HG02973 (cell line): Measurements from ENCODE around the gene EIF3A.
"Not testable (repeated sequence)": the region's sequence is repeated elsewhere in the genome, so short reads cannot be mapped to it uniquely, and the experiment has no call there.

Experiments used
- ATAC-seq: cut with Tn5 transposase; IDR thresholded peaks from one replicate; pipeline ENCODE4 v1.9.1; 2021; ENCODE audit warnings: moderate library complexity; ENCODE audit not compliant: unreplicated experiment

The EIF3A gene

DNA sequence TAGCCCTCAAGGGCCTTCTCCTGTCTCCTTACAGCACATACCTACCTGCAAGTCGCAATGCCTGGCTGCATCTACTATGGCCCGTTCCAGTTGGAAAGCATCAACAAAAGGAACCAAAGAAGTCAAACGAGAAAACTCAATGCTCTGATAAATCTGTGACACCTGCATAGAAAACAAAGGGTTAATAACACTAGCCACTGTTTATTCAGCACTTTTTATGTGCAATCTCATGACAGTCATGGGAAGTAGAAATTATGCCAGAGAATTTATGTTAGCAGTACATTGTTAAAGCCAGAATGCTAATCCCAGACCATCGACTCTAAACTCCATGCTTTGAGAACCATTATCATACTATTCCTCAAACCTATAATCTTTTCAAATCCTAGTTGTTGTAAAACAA lies 21.1 kb downstream of the EIF3A start:
- ATAC-seq = no peak

DNA sequence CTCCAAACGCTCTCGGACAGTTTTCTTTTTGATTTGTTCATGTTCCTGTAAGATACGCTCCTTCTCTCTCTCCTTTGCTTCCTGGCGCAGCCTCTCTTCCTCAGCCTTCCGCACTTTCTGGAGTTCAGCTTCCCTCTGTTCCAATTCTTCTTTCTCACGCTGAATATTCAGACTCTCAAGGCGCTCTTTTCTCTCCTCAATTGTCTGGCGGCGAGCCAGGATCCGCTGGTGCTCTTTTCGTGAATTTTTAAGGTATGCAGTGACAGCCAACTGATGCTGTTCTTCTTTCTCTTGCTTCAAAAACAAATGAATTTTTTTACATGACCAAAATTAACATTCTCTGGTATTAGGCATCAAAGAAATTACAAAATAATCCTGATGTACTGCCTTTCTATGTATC lies 22.6 kb downstream of the EIF3A start:
- ATAC-seq = no peak

DNA sequence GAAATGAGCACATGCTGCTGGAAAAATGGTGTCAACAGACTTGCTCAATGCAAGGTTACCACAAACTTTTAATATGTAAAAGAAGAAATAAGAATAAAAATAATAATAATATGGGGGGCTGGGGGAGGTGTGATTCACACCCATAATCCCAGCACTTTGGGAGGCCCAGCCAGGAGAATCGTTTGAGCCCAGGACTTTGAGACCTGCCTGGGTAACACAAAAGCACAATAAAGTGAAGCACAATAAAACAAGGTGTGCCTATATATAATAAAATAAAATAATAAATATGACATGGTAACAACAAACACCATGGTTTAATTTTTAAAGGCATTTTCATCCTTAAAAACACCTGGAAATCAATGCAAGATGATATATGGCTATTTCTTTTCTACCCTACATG lies 25.1 kb downstream of the EIF3A start:
- no peak for ATAC-seq

DNA sequence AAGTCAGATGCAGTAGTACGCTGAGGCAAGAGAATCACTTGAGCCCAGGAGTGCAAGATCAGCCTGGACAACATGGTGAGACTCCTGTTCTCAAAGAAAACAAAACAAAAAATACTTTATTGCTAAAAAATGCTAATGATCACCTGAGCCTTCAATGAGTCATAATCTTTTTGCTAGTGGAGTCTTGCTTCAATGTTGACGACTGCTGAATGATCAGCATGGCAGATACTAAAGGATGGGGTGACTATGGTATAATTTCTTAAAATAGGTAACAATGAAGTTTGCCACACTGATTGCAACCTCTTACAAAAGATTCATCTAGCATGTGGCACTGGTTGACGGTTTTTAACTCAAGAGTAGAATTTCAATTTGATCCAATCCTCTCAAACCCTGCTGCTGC lies 28.8 kb downstream of the EIF3A start:
- ATAC-seq = no peak

DNA sequence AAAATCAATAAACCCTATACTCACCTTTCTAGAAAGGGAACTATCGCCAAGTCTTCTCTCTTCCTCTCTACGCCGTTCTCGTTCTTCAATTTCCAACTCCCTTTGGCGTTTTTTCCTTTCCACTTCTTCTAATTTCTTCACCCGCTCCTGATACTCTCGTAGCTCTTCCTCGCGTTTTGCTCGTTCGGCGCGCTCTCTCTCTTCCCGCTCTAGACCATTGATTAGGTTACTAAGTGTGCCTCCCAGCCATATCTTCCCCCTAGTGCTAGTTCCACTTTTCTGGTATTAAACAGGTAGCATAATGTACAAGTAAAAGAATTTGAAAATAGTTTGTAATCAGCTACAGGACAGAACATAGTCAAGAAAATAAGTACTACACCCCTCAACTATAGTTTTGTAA lies 30.8 kb downstream of the EIF3A start:
- no peak for ATAC-seq

DNA sequence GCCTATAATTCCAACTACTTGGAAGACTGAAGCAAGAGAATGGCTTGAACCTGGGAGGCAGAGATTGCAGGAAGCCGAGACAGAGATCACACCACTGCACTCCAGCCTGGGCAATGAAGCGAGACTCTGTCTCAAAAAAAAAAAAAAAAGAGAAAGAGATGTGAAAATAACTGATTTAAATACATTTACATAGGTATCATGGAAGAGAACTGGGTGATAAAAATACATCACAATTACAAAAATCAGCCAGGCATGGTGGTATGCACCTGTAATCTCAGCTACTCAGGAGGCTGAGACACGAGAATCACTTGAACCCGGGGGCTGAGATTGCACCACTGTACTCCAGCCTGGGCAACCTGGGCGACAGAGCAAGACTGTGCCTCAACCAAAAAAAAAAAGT lies 31.3 kb downstream of the EIF3A start:
- no peak for ATAC-seq

DNA sequence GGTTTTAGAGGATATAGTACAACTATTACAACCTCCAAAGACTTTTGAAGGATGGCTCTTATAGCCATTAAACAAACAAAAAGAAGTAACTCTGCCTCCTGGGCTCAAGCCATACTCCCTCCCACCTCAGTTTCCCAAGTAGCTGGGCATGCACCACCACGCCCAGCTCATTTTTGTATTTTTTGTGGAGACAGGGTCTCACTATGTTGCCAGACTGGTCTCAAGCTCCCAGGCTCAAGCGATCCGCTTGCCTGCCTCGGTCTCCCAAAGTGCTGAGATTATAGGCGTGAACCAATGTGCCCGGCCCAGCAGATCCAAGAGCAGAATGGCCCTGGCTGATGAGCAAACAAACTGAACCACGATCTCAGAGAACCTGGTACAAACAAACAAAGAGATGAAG lies 35.1 kb downstream of the EIF3A start:
- ATAC-seq = no peak

DNA sequence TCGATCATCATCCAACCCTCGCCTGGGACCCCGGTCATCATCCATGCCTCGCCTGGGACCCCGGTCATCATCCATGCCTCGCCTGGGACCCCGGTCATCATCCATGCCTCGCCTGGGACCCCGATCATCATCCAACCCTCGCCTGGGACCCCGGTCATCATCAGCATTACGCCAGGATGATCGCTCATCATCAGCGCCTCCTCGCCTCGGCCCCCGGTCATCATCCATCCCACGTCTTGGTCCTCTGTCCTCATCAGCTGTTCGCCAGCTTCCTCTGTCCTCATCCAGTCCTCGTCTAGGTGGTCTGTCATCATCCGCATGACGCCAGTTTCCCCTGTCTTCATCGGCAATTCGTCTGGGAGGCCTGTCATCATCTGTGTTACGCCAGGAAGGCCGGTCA lies 38.4 kb downstream of the EIF3A start:
- ATAC-seq = no peak

DNA sequence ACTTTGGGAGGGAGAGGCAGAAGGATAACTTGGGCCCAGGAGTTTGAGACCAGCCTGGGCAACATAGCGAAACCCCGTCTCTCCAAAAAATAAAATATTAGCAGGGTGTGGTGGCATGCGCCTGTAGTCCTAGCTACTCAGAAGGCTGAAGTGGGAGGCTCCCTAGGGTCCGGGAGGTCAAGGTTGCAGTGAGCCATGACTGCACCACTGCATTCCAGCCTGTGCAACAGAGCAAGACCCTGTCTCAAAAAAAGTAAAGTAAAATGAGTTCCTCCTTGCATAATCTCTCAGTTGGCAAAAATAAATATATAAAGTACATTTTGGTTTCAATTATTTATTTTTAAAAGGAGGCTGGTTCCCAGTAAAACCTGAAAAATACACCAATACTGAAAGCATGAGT lies 39.3 kb downstream of the EIF3A start:
- no peak for ATAC-seq

DNA sequence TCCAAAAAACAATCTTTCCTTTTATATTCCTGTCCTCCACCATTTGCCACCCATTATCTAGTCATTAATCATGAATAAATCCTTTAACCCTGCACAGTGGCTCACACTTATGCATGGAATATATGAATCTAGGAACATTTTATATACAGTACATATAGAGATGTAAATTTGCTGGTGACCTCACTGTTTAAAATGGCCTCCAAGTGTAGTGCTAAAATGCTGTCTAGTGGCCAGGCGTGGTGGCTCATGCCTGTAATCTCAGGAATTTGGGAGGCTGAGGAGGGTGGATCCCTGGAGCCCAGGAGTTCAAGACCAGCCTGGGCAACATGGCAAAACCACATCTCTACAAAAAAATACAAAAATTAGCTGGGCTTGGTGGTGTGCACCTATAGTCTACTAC lies 41.5 kb downstream of the EIF3A start:
- no peak for ATAC-seq

DNA sequence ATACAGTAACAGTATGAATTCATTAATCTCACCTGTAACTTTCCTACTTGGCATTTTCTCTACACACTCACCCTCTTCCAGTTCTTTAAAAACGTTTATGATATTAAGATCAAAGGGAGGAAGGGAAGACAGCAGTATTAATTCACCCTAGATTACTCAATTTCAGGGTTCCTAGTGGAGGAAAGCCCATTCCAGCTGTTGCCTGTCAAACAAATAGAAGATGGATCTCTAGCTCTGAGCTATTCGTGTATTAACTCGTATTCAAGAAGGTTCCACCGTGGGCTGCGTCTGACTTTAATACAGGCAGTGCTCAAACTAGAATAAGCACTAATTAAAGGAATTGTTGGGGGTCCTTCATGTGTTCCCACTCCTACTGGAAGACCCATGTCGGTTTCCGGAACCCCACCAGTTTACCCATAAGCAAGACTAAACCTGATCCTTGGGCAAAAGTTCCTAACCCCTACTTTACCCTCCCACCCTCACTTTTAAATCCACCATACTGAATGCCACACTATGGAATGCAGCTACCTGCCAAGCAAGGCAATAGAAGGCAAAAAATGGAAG lies 49.0 kb downstream of the EIF3A start:
- ATAC-seq = no peak

DNA sequence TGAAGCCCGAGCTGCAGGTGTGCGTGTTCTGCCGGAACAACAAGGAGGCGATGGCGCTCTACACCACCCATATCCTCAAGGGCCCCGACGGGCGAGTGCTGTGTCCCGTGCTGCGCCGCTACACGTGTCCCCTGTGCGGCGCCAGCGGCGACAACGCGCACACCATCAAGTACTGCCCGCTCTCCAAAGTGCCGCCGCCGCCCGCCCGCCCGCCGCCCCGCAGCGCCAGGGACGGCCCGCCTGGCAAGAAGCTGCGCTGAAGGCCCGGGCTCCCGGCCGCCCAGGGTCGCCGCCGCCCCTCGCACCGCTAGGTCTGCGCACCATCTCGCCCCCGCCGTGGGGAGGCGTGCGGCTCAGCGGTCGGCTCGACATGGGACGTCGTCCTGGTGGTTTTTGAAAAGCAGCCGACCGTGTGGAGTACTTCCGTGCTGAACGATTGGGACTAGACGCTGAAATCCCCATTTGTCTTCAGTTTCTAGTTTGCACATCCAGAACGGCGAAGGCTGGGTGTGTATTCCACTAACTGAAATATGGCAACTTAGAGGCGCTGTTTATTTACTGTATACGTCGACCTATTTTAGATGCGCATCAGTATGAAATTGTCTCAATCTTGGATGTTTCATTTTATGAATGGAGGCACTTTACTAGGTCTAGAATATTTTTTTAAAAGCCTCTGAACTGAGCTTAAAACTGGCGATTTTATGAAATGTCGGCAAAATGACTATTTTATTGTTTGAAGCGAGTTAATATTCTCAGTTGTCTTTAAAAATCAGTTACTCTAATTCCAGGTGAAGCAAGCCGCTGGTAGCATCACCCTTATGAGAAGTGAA lies 50.0 kb downstream of the EIF3A start:
- ATAC-seq = peak; percentile 43

DNA sequence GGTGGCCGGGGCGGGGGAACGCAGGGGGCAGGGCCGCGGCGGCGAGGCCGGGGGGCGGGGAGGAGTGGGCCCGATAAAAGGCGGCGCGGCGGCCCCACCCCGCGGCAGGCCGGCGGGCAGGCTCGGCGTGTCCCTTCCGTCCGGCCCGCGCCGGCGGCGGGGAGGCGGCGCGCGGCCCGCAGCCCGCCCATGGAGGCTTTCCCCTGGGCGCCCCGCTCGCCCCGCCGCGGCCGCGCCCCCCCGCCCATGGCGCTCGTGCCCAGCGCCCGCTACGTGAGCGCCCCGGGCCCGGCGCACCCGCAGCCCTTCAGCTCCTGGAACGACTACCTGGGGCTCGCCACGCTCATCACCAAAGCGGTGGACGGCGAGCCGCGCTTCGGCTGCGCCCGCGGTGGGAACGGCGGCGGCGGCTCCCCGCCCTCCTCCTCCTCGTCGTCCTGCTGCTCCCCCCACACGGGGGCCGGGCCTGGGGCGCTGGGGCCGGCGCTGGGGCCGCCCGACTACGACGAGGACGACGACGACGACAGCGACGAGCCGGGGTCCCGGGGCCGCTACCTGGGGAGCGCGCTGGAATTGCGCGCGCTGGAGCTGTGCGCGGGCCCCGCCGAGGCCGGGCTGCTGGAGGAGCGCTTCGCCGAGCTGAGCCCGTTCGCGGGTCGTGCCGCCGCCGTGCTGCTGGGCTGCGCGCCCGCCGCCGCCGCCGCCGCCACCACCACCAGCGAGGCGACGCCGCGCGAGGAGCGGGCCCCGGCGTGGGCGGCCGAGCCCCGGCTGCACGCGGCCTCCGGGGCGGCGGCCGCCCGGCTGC lies 50.8 kb downstream of the EIF3A start, which contains the start of gene NANOS1:
TSS of gene NANOS1 (plus strand) at position 102 of the 808 bp plus-strand sequence. CDS start at position 190, 88 bp downstream.
- ATAC-seq = peak; percentile 16

DNA sequence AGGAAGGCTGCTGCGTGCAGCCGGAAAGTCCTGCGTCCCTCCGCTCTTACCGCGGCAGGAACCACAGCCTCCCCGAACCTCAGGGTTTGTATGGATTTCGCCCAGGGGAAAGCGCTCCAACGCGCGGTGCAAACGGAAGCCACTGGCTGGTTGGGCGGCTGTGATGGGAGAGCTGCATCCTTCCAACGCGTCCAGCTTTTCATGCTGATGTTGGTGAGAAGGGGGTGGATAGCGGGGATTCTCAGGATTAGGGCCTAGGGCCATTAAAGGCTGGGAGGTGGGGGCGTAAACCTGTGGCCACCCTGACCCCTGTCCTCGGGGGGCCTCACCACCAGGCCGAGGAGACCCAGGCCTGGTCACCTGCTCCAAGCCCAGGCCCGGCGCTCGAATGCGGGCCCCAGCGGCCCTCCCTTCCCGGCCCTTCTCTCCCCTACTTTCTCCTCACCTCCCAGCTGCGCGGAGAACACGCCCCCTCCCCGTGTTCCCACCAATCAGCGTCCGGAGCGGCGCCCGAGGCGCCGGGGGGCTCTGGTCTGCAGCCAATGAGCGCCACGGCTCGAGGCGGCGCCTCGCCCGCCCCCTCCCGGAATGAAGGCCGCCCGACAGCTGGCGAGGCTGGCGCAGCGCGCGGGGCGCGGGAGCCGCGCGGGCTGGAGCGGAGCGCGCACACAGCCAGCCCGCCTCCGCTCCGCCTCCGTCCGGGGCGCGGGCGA lies 51.6 kb downstream of the EIF3A start:
- peak; percentile 59 for ATAC-seq

DNA sequence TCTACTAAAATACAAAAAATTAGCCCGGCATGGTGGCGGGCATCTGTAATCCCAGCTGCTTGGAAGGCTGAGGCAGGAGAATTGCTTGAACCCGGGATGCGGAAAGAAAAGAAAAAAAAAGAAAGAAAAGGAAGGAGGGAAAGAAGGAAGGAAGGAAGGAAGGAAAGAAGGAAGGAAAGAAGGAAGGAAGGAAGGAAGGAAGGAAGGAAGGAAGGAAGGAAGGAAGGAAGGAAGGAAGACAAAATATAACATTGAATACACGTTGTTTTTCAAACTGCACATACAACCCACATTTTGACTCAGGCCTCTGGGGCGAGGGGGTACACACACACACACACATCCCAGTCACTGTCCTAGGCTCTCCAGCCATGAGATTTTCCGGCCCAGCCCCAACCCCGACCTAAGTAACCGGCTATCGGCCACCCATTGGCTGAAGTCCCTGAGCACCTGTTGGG lies 52.1 kb downstream of the EIF3A start:
- not testable (repeated sequence) for ATAC-seq

DNA sequence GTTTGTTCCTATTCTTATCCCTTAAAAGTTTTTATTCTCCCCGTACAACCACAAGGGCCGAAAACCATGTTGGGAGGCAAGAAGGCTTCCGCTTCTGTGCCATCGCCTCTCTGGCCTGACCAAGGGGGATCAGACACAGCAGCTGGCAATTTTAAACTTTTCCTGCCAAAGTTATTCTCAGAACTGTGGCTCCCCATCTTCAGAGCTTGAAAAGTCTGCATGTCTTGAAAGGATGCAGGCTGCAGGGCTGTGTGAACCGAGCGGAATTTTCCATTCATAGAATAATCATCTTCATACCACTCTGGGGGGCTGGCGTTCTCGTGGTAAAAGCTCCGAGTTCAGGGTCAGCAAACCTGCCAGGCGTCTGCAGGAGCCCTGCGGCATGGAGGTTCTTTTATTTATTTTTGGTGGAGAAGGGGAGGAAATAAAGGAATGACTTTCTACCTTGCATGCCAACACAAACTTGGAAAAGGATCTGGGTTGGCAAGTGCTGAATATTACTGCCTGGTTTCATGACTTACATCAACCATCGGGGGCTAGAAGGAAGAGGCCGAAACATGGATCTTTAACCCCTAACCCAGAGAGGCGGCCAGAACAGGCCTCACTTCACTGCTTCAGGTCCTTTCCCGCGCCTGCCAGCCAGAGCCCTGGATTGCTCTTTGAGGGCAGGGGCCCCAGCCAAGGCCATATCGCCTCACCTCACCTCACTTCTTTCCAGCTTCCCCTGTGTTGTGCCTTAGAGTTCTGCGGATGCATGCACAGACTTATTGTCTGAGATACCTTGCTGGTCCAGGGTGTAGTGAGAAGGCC lies 54.1 kb downstream of the EIF3A start:
- no peak for ATAC-seq

DNA sequence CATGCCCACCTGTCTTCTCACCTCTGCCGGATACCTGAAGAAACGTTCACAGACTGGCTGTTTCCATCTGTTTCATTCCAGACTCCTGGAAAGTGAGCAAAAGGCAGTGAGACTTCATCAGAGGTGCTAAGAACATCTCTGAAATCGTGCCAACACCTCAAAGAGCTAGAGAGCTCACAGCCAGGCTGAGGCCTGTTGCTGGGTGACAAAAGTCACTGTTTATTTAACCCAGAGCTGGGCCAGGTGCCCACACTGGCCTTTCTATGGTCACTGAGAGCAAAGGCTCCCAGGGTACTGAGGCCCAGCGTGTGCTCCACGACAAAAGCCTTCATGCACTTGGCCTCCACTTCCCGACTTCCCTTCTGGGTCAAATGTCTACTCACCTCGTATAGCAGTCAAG lies 54.8 kb downstream of the EIF3A start:
- no peak for ATAC-seq

DNA sequence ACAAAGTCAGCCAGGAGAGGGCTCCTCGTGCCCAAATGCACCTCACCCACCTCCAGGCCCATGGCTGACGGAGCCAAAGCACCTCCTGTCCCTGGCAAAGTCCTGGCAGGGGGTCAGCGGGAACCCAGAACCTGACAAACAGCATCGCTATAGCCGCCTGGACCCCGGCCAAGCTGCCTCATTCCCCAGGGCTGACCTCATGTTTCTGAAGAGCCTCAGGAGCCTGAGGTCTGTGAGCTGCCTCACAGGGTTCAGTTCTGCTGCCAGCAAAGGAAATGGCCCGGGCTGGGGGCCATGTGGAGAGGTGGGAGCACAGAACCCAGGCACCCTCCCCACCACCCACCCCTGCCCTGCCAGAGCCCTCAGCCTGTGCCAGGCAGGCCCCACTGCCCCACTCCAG lies 55.3 kb downstream of the EIF3A start:
- ATAC-seq = no peak

DNA sequence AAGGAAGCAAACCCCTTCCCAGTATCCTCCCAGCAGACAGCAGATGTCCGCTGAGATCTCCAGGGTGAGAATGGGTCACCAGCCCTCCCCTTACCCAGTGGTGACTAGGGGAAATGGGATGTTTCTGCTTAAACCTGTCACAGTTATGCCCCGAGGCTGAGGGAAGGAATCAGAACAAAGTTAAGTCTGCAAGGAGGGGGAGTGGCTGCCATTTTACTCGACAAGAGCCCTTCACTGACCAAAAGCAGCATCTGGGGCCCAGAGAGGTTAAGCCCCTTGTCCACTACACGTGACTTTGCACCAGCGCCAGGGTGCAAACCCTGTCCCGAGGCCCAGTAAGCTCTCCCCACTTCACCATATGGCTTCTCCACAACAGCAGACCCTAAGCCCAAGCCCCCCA lies 55.7 kb downstream of the EIF3A start:
- no peak for ATAC-seq

DNA sequence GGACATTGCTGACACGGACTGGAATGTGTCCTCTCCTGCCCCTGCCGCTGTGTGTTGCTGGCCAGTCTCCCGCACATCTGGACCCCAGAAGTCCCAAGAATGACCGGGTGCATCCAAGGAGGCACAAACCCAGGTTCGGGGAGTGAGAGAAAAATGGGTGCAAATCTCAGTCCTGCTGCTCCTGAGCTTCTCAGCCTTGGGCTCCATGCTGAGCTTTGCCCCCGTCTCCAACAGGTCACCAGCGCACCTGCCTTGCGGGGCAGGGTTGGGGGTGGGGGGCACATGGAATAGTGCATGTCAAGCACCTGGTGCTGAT lies 57.1 kb downstream of the EIF3A start:
- no peak for ATAC-seq
